Astrocyte of the spinal cord (primary cell): ENCODE measurements around the gene KHDRBS2.
A peak's percentile ranks its signal among the peaks of the same experiment; 100 is the strongest.

Source experiments
- DNase-seq: peaks from one replicate; pipeline ENCODE4 v3.0.0; 2011; ENCODE audit warnings: low read depth, low spot score
- H3K4me3 ChIP-seq: 2 replicates; pipeline ENCODE4 v1.5.1; 2011; ENCODE audit warnings: low read depth, mild to moderate bottlenecking, low read length, moderate library complexity
- in situ Hi-C: cut with HindIII; loops from 2 replicates; pipeline ENCODE4 v1.10.0; 2017; ENCODE audit warnings: low sequenced_read_pairs
- TF ChIP-seq, protein P1 (sequence below): IDR thresholded peaks from 2 replicates; pipeline ENCODE4 v1.5.1; 2012; ENCODE audit warnings: low read depth, mild to moderate bottlenecking, low read length, inconsistent platforms

KHDRBS2 gene

DNA sequence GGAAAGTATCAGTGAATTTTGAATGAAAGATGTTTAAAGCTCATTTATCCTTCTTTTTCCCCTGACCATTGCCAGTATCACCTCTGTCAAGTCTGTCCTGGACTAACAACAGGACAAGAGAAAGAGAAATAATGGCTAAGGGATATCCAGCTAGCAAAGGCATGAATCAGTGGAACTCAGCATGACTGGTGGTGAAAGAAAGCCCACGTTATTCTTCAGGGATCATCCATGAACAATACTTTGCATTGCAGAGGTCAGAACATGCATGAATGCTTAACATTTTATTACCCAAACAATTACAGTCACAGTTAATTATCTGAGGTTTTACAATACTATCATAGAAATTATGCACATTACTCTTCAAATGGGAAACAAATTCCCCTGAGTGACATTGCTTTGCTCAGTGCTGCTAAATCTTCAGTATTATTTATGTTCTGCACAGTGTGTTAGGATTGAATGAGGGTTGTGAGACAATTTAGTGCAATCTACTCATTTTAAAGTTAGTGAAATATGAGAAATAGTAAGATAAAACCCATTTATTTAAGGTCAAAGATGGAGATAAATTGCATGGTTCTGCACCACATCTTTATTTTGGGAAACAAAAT lies 350.7 kb downstream of the KHDRBS2 start:
- DNase-seq, result no peak
- in situ Hi-C loops, result no loop called here
- TF ChIP-seq, protein P1, sequence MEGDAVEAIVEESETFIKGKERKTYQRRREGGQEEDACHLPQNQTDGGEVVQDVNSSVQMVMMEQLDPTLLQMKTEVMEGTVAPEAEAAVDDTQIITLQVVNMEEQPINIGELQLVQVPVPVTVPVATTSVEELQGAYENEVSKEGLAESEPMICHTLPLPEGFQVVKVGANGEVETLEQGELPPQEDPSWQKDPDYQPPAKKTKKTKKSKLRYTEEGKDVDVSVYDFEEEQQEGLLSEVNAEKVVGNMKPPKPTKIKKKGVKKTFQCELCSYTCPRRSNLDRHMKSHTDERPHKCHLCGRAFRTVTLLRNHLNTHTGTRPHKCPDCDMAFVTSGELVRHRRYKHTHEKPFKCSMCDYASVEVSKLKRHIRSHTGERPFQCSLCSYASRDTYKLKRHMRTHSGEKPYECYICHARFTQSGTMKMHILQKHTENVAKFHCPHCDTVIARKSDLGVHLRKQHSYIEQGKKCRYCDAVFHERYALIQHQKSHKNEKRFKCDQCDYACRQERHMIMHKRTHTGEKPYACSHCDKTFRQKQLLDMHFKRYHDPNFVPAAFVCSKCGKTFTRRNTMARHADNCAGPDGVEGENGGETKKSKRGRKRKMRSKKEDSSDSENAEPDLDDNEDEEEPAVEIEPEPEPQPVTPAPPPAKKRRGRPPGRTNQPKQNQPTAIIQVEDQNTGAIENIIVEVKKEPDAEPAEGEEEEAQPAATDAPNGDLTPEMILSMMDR, result no peak
- no peak overlapping the region for H3K4me3 ChIP-seq

- in situ Hi-C loops, result no loop called here
- DNase-seq, result no peak
- H3K4me3 ChIP-seq, result no peak overlapping the region
- TF ChIP-seq, protein P1, result no peak
These were observed 376.5 kb downstream of the KHDRBS2 start for GRCh38 chr6:61909486-61909885.

DNA sequence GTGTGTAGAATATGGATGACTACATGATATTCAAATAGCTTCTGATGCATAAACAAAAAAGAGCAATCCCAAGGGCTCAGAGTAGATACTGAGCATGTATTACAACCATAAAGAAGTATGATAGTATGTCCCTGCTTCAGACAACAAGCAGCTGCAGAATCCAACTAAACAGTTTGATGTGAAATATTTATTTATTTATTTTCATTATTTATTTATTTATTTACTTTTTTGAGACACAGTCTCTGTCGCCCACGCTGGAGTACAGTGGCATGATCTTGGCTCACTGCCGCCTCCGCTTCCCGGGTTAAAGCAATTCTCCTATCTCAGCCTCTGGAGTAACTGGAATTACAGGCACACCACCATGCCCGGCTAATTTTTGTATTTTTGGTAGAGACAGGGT lies 384.3 kb downstream of the KHDRBS2 start:
- no peak overlapping the region for H3K4me3 ChIP-seq
- in situ Hi-C loops, result no loop called here
- DNase-seq, result no peak
- TF ChIP-seq, protein P1, result no peak

DNA sequence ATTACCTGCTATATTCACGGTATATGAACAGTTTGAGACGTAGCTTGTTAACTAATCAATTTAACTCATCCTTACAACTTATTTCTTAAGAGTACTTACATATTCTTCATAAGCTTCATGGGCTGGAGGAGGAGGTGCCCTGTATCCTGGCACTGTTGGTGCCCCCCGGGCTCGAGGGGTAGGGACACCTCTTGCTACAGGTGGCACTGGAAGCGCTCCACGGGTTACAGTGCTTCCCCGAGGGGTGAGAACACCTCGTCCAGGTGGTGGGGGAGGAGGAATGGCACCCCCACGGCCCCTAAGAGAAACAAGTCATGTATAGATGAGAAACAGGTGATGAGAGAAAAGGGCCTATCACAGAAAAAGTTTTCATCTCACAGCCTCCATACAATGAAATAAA lies 391.5 kb downstream of the KHDRBS2 start:
- no peak for DNase-seq
- in situ Hi-C loops, result no loop called here

GRCh38 chr6:61887423-61887822 lies 398.6 kb downstream of the KHDRBS2 start:
- peak; percentile 2 for DNase-seq
- in situ Hi-C loops, result no loop called here

More for the DNA sequence above, 391.5 kb downstream of the KHDRBS2 start:
- H3K4me3 ChIP-seq, result no peak overlapping the region
- TF ChIP-seq, protein P1, result no peak

DNA sequence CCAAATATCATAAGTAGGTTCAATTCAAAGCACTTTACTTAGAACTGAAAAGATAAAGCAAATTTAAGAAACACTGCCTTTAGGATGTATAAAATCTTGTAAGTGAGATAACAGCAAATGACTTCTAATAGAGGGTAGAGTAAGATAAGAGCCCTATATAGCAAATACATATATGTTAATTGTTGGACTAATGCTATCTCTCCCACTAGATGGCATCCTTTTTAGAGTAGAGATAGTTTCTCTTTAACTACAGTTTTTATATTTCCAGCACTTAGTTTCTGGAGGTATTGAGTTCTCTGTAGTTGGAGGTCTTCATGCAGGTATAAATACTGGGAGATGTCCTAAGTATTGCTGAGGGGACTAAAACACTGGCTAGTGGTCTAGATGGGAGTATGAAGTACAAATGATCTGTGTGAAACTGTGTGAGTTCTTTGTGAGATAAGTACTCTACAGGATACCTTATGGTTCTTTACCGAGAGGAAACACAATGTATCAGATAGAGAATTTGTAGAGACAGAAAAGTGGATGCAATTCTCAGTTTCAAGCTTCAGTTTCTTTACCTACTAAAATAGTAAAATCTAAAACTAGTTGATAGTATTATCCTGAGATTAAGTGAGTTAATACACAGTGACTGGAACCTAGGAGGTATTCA lies 399.3 kb downstream of the KHDRBS2 start:
- TF ChIP-seq, protein P1, result no peak
- in situ Hi-C loops, result no loop called here
- no peak overlapping the region for H3K4me3 ChIP-seq
- no peak for DNase-seq

More at GRCh38 chr6:61887423-61887822, 398.6 kb downstream of the KHDRBS2 start:
- TF ChIP-seq, protein P1, result no peak
- H3K4me3 ChIP-seq, result no peak overlapping the region
